ENCODE results near the gene KCNA10.

GRCh38 chr1:110478886-110479285, 40.1 kb downstream of the KCNA10 start:
- no peak for TF ChIP-seq CTCF (IDR thresholded peaks at IDR 0.05)
- TF ChIP-seq POLR2A (IDR thresholded peaks at IDR 0.05): no peak
